Activated CD4-positive, alpha-beta T cell treated with anti-CD3 and anti-CD28 coated beads, Interleukin-2, Interleukin-4, amounts not matched to agents 100 ng/mL and 50 ng/mL, durations not matched to agents 16 hours and 8 hours (primary cell): ENCODE results near the gene OR51G1.
"Not testable (repeated sequence)": the region's sequence is repeated elsewhere in the genome, so short reads cannot be mapped to it uniquely, and the experiment has no call there.

Experiments
- DNase-seq: peaks from one replicate; pipeline ENCODE4 v3.0.0-alpha.2; 2020; ENCODE audit warnings: low spot score

The OR51G1 gene, protein sequence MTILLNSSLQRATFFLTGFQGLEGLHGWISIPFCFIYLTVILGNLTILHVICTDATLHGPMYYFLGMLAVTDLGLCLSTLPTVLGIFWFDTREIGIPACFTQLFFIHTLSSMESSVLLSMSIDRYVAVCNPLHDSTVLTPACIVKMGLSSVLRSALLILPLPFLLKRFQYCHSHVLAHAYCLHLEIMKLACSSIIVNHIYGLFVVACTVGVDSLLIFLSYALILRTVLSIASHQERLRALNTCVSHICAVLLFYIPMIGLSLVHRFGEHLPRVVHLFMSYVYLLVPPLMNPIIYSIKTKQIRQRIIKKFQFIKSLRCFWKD

DNA sequence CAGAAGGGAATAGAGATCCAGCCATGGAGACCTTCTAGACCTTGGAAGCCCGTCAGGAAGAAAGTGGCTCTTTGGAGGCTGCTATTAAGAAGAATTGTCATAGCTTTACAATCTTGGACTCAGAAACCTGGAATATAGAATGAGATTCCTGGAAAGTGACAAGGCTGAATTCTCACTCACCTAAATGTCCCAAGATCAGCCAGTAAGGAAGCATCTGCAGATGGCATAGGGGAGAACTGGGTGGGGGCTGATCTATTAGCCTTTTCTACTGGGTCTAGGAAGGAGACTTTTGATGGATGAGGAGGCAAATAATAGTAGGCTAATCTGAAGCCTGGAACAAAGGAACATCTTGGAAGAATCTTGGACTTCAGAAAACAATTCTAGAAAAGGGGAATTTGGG, at the start of gene OR51G1:
Gene OR51G1 (minus strand): TSS at position 101 of the 400 bp plus-strand sequence. CDS start 0 bp downstream, at position 101.
- no peak for DNase-seq

DNA sequence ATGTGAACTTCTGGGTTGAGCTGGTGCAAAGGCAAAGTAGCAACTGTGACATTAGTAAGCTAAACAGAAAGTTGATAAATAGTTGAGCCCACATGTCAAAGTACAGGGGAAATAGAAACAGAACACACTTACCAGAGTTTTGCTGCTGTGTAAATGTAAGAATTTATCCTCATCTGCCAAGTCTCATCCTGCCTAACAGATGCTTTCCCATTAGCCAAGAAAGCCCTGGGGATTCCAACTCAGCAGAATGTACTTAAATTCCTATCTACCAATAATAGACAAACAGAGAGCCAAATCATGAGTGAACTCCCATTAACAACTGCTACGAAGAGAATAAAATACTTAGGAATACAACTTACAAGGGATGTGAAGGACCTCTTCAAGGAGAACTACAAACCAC, 38.7 kb upstream of the OR51G1 start:
- DNase-seq = no peak

DNA sequence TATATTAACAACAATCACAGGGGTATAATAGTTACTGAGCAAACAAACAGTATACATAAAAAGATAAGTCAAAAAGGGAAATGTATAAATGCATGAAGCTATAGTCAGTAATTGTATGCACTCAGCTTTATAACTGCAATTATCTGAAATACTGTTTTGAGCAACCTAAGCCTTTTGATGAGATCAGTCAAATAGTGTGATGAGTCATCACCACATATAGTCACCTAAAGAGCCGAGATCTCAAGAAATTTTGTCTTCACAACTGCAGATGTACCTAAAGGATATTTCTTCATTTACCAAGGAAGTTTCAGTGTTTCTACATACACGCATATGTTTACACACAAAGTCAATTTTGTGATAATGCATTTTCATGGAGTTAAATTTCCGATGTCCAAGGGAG, 36.7 kb upstream of the OR51G1 start:
- peak; percentile 5 for DNase-seq

DNA sequence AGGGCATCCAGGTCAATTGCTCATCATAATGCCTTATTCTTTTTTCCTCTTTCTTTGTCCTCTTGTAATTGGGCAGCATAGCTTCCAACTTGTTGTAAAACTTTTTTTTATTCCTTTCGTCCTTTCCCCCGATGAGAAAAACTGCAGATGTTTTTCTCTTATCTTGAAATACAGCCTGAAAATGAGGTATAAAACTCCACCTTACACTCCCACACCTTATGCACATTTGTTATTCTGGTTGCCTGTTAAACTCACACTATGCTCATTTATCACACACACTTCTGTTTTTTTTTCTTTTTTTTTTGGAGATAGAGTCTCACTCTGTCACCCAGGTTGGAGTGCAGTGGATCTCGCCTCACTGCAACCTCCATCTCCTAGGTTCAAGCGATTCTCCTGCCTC, 33.3 kb upstream of the OR51G1 start:
- DNase-seq = no peak

DNA sequence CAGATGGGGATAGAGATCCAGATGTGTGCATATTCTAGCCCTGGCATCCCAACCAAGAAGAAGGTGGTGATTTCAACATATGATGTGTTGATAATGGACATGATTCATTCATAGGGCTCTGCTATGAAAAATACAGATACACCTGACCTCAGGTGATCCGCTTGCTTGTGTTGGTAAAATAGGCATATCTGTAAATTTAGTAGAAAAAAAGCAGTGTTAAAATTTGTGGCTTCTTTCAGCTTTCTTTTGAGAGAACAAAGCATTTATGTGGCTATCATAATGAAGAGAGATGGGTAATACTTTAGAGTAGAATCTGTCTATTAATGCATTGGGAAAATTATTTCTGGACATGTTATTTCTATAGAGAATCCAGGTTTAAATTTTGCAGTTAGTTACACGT, 31.5 kb upstream of the OR51G1 start, which contains the start of gene OR51A2:
Gene OR51A2 (minus strand): TSS at position 101 of the 400 bp plus-strand sequence. CDS start 0 bp downstream, at position 101.
- DNase-seq = not testable (repeated sequence)

DNA sequence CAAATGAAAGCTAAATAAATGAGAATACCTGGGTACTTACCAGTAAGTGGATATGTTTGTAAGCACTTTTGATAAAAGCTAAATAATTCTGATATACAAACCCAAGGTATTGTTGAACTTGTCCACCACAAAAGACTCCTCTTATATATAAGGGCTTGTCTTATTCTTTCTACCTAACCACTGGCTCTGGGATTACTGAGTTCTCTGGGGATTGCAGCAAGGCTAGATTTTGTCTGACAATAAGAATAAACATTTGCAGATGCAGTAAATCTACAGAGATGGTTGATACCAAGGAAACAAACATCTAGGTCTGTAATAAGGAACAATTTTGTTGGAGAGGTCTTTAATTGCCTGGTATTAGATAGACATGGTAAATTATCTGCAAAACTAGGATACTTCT, 23.4 kb upstream of the OR51G1 start, which contains the start of gene OR51A4:
Gene OR51A4 (minus strand): TSS at position 101 of the 400 bp plus-strand sequence. CDS start 505 bp downstream, outside the sequence.
- DNase-seq = no peak

DNA sequence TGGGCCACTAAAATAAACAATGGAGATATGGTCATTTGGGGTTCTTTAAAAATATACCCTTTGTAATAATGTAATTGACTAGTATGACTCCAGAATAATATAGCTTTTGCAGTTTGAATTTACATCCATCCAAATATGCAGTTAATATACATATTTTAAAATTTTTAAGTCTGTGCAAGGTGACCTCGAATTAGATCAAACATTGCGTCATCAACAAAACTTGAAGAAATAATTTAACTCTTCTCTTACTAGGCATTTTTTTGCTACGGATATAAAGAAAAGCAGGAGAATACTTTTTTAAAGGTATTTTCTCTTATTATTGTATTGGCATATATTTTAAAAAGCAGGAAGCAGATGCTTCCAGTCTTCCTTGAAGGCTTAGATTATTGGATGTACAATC, 12.6 kb upstream of the OR51G1 start:
- no peak for DNase-seq

DNA sequence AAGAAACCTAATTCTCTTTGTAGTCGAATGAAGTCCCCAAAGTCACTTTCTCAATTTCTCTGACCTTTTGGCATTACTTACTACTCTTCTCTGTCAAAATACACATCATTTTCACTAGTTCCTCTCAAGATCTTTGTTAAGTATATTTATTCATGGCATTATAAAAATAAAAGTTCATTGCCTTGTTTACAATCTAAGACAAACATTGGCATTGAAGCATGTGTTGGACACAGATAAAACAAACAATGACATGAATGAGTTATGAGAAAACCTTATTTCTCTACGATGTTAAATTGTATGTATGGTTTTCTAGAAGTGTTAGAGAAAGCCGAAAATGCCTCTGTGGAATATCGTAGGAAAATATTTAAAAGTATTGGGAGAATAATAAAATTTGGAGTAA, 8.6 kb upstream of the OR51G1 start:
- no peak for DNase-seq

DNA sequence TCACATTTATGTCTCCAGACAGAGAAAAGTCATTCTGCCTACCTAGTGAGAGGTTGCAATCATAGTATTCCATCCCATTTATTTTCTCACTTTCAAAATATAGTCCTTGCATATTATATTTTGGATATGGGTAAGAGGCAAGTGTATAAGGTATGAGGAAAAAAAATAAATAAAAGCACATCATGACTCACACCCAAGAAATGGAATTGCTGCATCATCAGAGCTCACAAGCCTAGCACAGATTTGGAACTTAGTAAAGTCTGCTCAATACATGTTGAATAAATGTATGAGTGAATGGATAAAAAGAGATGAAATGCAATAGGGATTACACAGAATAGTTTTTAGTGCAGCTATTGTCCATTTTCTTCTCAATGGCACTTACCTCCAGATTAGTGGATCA, 2.5 kb upstream of the OR51G1 start:
- DNase-seq = no peak

DNA sequence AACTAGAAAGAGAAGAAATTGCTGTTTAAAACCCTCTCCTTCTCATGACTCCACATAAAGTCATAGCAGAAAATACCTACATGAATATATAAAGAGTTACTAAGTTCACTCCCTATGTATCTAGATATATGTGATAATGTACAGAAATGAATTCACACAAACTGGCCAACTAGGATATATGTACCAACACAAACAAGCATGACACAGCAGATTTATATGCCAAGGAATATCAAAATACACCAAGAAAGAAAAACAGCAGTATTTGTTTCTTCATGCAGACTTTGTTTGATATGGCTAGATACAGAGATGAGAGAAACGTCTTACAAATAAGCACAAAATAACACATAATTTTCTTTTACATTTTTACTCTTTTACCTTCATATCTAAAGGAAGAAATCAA, 1.8 kb downstream of the OR51G1 start:
- no peak for DNase-seq

DNA sequence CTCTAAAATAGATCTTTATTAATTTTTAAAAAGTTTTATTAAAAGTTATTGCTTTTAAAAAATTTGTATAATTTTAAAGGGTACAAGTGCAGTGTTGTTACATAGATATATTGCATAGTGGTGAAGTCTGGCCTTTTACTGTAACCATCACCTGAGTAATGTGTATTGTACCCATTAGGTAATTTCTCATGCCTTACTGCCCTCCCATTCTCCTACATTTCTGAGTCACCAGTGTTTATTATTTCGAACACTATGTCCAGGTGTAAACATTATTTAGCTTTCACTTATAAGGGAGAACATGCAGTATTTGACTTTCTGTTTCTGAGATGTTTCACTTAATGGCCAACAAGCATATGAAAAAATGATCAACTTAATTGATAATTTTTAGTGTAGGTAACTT, 2.3 kb downstream of the OR51G1 start:
- DNase-seq = no peak

DNA sequence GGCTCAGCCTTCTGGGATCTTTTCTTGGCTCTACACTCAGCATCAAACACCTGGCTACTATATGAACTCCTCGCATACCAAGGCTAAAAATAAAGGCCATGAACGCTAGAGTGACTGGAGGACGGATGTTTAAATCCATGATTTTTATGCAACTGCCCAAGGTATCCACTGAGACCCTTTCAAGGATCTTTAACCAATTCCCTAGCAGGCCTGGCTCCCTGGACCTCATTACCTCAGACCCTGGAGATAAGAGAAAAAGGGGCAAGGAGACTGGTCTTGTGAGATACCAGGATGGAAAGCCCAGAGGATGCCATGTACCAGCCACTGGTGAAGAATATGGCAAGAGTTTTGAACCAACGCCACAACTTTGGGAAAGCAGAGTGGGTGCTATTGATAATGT, 4.9 kb downstream of the OR51G1 start, which contains the start of gene OR51G2:
Gene OR51G2 (minus strand): TSS at position 101 of the 400 bp plus-strand sequence. CDS start 3,687 bp downstream, outside the sequence.
- DNase-seq = no peak

DNA sequence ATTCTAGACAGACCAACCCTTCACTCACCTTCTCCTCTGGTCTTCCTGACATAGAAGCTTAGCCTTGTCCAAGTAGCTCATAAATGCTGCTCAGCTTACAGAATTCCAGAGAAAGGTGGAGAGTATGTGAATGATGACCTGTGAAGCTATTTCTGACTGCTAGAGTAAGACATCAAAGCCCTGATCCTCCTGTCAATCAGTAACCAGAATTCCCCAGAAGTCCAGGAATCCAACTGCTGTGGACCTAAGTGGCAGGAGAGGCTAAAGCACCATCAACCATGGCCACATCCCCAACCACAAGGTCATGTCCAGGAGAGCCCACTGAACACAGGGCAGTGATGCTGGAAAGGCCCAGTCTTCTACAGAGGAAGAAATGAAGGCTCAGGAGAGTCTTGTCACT, 7.6 kb downstream of the OR51G1 start:
- DNase-seq = no peak

DNA sequence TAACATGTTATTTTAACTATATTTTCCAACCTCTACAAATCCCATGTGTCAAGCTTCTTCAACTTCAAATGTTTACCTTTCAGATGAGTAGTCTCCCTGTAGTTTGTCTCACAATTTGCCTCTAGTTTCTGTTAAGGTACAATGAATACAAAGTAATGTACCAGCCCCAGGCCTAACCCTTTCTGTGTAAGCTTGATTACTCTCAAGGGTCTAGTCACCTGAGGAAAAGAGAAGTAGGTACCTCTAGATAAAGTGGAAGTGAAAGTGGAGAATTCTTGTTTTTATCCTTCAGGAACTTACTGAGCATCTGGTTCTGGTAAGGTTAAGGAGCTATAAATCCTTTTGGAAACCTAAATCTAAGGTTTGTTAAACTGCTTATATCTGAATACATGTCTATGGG, 20.7 kb downstream of the OR51G1 start, which contains the start of gene OR51A7:
Gene OR51A7 (plus strand): TSS at position 300 of the 400 bp plus-strand sequence. CDS start 3,587 bp downstream, outside the sequence.
- no peak for DNase-seq

DNA sequence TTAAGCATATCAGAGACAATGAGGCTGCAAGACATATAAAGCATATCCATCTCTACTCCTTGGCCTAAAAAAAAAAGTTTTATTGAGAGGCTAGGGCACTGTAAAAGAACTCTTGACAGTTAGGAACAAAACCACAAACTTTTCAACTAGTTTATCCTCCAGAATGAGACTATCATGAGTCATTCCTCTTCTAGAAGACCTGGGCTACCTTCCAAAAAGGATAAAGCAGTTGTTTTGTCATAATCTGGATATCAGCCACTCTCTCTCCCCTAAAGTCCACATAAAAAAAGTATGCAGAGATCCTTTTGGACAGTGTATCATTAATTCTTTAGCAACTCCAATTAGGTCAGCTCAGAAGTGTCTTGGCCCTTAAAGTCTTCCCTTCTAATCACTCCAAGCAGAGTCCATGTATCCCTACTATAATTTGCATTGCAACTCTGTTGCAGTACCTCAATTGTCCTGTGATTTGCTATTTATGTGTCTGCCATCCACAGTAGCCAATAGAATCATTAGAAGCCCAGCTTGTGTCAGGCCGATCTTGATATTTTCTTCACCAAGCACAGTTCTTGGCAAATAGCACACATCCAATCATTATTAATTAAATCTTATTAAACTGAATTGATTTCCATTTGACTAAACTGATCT, 32.0 kb downstream of the OR51G1 start:
- DNase-seq = no peak

DNA sequence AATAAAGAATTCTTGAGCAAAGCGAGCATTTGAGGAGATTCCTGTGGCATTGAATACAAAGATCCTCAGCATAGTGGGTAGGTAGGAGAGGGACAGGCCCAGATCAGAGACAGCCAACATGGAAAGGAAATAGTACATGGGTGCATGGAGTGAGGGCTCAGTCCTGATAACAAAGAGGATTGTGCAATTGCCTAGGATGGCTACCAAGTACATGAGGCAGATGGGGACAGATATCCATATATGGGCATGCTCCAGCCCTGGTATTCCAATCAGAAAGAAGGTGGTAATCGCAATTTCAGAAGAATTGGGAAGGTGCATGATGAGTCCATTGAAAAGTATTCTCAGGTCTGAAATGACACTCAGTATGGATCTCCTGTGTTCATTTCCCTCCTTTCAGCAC, 33.9 kb downstream of the OR51G1 start:
- no peak for DNase-seq

DNA sequence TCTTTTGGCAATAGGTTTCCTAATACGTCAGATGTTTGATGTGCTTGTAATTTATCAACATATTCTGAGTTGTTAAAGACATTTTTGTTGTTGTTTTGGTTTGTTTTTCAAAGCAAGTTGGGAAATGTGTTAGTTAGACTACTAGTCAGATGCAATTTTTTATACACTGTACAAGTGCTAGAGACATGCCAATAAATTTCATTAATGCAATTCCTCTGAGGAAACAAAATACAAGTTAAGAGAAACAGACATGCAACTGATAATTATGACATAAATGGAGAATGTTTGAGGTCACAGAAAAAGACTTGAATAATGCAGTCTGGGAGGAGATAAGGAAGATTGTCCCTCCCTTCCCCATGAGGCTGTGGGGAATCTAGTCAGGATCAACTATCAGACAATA, 36.5 kb downstream of the OR51G1 start:
- DNase-seq = no peak

DNA sequence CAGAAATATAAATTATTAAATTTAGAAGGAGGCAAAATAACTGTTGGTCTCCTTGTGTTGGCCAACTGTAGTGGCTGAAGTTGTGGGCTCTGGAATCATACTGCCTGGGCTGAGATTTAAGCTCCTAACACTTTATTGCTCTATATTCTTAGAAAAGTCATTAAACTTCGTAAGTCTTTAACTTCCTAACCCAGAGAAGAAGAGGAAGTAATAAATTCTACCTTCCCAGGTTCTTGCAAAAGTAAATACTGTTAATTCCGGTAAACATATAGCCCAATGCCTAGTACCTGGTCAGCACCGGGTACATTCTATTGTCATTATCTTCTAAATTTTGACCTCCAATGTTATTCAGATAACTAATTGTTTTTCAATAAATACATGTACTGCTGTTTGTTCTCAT, 38.0 kb downstream of the OR51G1 start:
- DNase-seq = no peak

DNA sequence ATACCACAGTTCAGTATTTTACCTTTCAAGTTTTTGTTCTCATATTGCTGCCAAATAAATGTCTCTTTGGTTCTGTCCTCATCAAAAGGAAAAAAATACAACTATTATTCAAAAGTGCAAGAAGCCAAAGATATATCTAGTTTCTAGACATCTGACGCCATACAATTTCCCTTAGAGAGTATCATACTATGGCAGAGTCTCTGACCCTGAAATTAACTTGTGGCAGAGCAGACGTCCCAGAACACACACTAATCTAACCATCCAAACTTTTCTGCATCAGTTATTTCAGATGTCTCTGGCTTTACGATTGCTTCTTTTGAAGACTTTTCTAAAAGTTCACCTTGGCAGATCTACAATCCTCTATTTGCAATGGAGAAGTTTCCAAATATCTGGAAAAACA, 39.8 kb downstream of the OR51G1 start:
- no peak for DNase-seq

DNA sequence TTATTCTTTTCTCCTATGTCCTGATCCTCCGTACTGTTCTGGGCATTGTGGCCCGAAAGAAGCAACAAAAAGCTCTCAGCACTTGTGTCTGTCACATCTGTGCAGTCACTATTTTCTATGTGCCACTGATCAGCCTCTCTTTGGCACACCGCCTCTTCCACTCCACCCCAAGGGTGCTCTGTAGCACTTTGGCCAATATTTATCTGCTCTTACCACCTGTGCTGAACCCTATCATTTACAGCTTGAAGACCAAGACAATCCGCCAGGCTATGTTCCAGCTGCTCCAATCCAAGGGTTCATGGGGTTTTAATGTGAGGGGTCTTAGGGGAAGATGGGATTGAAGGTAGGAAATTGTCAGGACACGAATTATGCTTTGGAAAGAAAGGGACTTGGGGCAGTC, 41.6 kb downstream of the OR51G1 start:
- DNase-seq = no peak

DNA sequence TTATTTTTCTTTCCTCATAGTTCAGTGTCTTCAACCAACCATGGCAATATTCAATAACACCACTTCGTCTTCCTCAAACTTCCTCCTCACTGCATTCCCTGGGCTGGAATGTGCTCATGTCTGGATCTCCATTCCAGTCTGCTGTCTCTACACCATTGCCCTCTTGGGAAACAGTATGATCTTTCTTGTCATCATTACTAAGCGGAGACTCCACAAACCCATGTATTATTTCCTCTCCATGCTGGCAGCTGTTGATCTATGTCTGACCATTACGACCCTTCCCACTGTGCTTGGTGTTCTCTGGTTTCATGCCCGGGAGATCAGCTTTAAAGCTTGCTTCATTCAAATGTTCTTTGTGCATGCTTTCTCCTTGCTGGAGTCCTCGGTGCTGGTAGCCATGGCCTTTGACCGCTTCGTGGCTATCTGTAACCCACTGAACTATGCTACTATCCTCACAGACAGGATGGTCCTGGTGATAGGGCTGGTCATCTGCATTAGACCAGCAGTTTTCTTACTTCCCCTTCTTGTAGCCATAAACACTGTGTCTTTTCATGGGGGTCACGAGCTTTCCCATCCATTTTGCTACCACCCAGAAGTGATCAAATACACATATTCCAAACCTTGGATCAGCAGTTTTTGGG, 42.2 kb downstream of the OR51G1 start, which contains the start of gene OR51T1:
Gene OR51T1 (plus strand): TSS at position 41 of the 641 bp plus-strand sequence. CDS start 0 bp downstream, at position 41.
- DNase-seq = no peak

DNA sequence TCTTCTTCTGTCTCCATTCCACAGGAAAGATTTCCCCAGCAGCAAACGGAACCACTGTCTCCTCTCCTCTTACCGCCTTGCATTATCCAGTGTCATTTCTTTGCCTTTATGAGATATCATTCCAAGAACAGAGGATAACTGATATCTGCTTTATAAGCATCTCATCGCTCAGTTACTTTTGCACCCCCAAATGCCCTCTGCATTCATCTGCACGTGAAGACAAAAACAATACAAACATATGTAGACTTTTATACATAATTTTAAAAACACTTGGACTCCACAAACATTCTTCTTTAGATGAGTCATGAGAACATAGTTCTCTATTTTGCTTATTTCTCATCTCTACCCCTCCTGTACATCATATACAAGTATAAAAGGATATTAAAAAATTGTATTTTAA, 43.0 kb downstream of the OR51G1 start:
- no peak for DNase-seq
